MM.1S (cell line): ENCODE results near the gene KCND3.

ENCODE experiments used
- CTCF ChIP-seq: fragments of 300-600 bp; sonication (generic); IDR thresholded peaks from 2 replicates; pipeline ENCODE4 v1.5.1; 2016; ENCODE audit warnings: antibody characterized with exemption, low read length, mixed read lengths
- EZH2 ChIP-seq: fragments of 300-600 bp; sonication (generic); optimal IDR thresholded peaks from 2 replicates; pipeline ENCODE3; 2017; ENCODE audit warnings: low read depth, mild to moderate bottlenecking, antibody characterized with exemption, low read length, mixed read lengths

- TF ChIP-seq CTCF (no peak), EZH2 (no peak)
These were observed 82.1 kb downstream of the KCND3 start for GRCh38 chr1:111907321-111907720.
